GM18868 (cell line): Measurements from ENCODE around the gene ANKEF1.
A peak's percentile ranks its signal among the peaks of the same experiment; 100 is the strongest.

Experiments used
- ATAC-seq: cut with Tn5 transposase; IDR thresholded peaks from one replicate; pipeline ENCODE4 v1.9.1; 2021; ENCODE audit warnings: mild to moderate bottlenecking, moderate library complexity; ENCODE audit not compliant: unreplicated experiment

The ANKEF1 gene

DNA sequence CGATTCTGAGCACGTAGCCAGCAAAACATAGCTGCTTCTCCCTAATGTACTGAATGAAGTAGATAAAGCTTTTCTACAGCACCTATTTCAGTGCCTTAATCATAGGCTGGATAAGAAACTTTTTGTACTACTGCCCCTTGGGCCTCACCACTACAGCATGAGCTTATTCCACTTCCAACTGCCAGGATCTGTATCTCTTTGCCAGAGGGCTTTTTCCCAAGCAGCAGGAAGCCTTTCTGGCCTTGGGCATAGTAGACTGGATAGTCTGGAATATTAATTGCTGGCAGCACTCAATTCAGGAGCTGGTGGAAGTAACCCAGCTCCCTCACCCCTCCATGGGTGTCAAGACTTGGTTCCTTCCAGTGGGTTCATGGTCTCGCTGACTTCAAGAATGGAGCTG lies 43.6 kb downstream of the ANKEF1 start:
- no peak for ATAC-seq

- no peak for ATAC-seq
Observed at GRCh38 chr20:10079964-10080363, 45.2 kb downstream of the ANKEF1 start.

- no peak for ATAC-seq
Observed at GRCh38 chr20:10080574-10080973, 45.8 kb downstream of the ANKEF1 start.

DNA sequence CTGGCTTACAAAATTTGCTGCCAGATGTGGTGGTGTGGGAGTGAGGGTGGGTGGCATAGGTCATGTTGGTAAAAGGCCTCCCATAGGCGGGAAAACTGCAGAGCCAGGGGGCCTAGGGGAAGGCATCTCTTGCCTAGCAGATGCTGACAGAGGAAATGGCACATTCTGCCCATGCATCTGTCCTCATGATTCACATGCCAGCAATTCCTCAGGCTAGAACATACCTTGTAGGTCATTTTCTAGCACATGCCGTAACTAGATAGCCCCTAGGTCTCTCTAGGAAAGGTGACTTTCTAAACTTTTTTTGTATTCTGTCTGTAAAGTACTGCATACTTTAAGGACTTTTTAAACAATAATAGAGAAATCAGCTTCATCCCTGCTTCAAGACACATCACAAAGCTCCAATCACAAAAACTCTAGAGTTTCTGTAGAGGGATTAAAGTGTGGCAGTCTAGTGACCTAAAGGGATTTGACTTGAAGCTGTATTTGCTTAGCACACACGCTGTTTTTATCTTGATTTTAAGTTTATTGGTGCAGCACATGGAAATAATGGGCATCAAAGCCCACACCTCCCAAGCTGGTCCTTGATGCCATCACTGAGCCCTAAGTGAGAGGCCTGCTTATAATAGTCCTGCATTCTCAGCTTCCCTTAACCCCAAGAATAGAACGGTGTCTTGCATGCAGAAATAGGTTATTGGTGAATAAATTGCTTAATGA lies 55.2 kb downstream of the ANKEF1 start:
- no peak for ATAC-seq

DNA sequence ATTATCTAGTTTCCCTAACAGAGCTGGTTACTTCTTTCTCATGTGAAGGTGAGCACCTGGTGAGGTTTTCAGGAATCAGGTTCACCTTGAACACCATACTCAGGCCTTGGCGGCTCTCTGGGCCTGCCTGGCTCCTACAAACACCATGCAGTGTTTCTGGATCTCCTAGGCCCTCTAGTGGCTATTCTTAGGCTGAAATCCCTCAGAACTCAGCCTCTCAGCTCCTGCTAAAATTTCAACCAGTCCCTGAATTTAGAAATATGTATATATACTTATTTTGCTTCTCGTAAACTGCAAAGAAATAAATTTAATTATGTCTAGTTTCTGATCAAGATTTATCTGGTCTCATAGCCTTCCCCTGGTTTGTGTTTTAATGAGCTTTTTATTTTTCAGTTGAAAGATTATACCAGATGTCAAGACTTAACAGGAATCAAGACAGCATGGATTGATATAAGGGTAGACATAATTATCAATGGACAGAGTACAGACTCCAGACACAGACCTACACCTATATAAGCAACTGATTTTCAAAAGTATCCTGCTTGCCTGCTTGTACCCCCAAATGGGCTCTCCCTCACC lies 55.9 kb downstream of the ANKEF1 start:
- ATAC-seq: peak; percentile 93

- no peak for ATAC-seq
Observed at GRCh38 chr20:10093087-10093591, 58.4 kb downstream of the ANKEF1 start.

- ATAC-seq: no peak
Observed at GRCh38 chr20:10094566-10095173, 59.9 kb downstream of the ANKEF1 start.

DNA sequence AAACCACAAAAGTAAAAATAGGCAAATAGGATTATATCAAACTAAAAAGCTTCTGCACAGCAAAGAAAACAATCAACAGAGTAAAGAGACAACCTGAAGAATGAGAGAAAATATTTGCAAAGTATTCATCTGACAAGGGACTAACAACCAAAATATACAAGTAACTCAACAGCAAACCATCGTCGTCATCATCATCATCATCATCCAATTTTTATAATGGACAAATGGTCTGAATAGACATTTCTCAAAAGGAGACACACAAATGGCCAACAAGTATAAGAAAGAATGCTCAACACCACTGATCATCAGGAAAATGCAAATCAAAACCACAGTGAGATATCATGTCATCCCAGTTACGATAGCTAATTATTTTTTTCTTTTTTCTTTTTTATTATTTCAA lies 62.0 kb downstream of the ANKEF1 start:
- no peak for ATAC-seq

GRCh38 chr20:10105046-10105445 lies 70.3 kb downstream of the ANKEF1 start:
- no peak for ATAC-seq
